Lower leg skin (tissue), 4 donors: ENCODE results near the gene CYP17A1. TPM values are rescaled to one million over a fixed set of nuclear protein-coding genes. Genes with fewer than 3 reads are reported as not detected.
"Not testable (repeated sequence)": the region's sequence is repeated elsewhere in the genome, so short reads cannot be mapped to it uniquely, and the experiment has no call there.

ENCODE experiments used
- DNase-seq, 2 donors: peaks; one replicate each; pipeline ENCODE4 v3.0.0-alpha.2; 2019; ENCODE audit warnings: low spot score in 2 of 2
- H3K4me3 ChIP-seq: fragments of 200-600 bp; sonication (generic); 2 replicates; pipeline ENCODE4 v1.5.1; 2017; ENCODE audit warnings: mild to moderate bottlenecking, low read depth; ENCODE audit not compliant: poor library complexity, severe bottlenecking
- POLR2A ChIP-seq, 2 donors: fragments of 450-650 bp; IDR thresholded peaks; one replicate each; pipeline ENCODE4 v1.6.1; 2016 to 2017; ENCODE audit warnings: antibody characterized with exemption in 2 of 2, mild to moderate bottlenecking in 1 of 2, moderate library complexity in 1 of 2
- WGBS, 2 donors: methylation state at CpG; one replicate each; pipeline ENCODE4 v1.1.5; 2018; 5-methylcytosine and 5-hydroxymethylcytosine counted together
- intact Hi-C: fragments of 100-400 bp; cut with DNase I; formaldehyde crosslinking; loops from one replicate; pipeline ENCODE4 v1.15.0; 2023; ENCODE audit warnings: low total_unique reads
- total RNA-seq, 4 donors: library from RNA; depleted of rRNA; stranded (reverse); fragments of >200 nt; gene quantifications; one replicate each; pipeline ENCODE4 v1.1.0, GENCODE V29; 2016
- TF ChIP-seq, protein P1 (sequence below), 3 donors: fragments of 450-650 bp; IDR thresholded peaks; one replicate each; pipeline ENCODE4 v1.5.1; 2016; ENCODE audit warnings: antibody characterized with exemption in 3 of 3, mild to moderate bottlenecking in 3 of 3, moderate library complexity in 2 of 3

CYP17A1 gene
- total RNA-seq, 4 donors from 2014 or later, result 0.26 TPM; not detected in 3

DNA sequence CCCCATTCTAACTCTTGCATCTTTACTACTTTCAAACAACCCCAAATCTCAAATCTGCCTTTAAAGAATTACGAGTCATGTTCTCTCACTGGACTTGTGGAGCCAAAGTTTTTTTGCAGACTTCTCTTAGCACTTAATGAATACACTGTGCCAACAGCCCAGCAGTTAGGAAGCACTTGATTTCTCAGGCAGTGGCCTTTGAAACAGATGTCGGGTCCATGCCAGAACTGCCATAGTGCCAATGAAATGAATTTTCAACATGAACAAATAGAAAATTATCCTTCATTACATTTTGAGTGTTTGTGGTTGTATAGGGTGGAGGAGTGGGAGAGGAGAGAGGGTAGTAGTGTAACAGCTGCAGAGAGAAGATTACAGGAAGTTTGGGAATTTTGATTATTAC lies 22.7 kb upstream of the CYP17A1 start:
- DNase-seq, result no peak
- intact Hi-C loops, result no loop called here
- 59 to 71% methylated on average over 2 of the region's 2 CpGs for WGBS, 2 donors
- no peak overlapping the region for H3K4me3 ChIP-seq
- TF ChIP-seq, protein P1, sequence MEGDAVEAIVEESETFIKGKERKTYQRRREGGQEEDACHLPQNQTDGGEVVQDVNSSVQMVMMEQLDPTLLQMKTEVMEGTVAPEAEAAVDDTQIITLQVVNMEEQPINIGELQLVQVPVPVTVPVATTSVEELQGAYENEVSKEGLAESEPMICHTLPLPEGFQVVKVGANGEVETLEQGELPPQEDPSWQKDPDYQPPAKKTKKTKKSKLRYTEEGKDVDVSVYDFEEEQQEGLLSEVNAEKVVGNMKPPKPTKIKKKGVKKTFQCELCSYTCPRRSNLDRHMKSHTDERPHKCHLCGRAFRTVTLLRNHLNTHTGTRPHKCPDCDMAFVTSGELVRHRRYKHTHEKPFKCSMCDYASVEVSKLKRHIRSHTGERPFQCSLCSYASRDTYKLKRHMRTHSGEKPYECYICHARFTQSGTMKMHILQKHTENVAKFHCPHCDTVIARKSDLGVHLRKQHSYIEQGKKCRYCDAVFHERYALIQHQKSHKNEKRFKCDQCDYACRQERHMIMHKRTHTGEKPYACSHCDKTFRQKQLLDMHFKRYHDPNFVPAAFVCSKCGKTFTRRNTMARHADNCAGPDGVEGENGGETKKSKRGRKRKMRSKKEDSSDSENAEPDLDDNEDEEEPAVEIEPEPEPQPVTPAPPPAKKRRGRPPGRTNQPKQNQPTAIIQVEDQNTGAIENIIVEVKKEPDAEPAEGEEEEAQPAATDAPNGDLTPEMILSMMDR (IDR thresholded peaks at IDR 0.05), result no peak
- TF ChIP-seq POLR2A (IDR thresholded peaks at IDR 0.05), result no peak

DNA sequence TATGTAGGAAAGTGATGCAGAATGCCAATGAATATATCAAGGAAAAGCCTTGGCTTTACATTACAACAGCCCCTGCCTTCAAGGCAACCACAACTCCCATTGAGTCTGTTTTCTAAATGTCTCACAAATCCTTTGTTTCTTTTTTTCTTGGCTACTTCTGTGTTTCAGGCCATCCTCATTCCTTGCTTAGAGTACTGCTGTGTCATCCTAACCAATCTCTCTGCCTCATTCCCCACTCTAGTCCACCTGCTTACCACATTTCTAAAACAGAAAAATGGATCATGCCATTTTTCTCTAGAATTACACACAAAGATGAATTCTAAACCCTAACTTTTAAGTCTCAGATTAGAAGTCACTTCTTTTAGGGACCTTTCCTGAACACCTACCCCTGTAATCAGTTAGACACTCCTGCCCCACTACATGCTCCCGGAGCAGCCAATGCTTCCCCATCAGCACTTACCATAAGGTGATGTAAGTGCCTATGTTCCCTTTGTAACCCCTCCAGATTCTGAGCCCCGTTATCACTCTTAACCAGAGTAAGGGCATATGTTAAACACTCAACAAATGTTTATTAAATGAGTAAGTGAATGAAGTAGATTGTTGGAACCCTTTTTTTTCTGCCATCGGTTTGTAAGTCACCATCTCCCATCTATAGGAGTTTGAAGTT lies 19.7 kb upstream of the CYP17A1 start:
- no peak overlapping the region for H3K4me3 ChIP-seq
- intact Hi-C loops, result no loop called here
- DNase-seq, result no peak
- TF ChIP-seq, protein P1 (IDR thresholded peaks at IDR 0.05), result no peak
- TF ChIP-seq POLR2A (IDR thresholded peaks at IDR 0.05), result no peak
- 91 to 93% methylated on average over 3 of the region's 3 CpGs for WGBS, 2 donors

DNA sequence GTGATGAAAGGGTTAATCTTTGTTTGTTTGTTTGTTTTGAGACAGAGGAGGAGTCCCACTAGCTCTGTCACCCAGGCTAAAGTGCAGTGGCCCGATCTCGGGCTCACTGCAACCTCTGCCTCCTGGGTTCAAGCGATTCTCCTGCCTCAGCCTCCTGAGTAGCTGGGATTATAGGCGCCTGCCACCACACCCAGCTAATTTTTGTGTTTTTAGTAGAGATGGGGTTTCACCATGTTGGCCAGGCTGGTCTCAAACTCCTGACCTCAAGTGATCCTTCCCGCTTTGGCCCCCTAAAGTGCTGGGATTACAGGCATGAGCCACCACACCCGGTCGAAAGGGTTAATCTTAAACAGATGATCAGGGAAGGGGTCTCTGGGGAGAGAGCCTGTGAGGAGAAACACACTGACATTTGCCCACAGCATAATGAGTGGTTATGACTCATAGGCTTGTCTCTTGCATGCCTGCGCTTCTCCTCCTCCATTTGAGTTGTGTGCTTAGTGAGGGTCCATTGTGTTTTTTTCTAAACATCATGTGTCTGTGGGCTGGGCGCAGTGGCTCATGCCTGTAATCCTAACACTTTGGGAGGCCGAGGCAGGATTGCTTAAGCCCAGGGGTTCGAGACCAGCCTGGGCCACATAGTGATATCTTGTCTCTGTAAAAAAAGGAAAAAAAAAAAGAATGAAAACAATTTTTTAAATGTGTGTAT lies 18.7 kb upstream of the CYP17A1 start:
- H3K4me3 ChIP-seq, intact Hi-C loops: not testable (repeated sequence)
- WGBS, 2 donors, result 47 to 64% methylated on average over 11 of the region's 11 CpGs
- DNase-seq, result peak in 1 of 2 donors; percentile 79

DNA sequence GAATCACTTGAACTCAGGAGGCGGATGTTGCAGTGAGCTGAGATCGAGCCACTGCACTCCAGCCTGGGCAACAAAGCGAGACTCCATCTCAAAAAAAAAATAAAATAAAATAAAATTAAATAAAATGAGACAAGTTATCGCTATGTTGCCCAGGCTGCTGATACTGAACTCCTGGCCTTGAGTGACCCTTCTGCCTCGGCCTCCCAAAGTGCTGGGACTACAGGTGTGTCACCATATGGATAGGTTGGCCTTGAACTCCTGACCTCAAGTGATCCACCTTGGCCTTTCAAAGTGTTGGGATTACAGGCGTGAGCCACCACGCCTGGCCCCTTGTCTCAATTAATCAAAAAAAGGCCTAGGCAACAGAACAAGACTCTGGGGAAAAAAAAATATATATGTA lies 16.0 kb upstream of the CYP17A1 start:
- intact Hi-C loops, H3K4me3 ChIP-seq: not testable (repeated sequence)
- WGBS, 2 donors, result 92 to 95% methylated on average over 7 of the region's 7 CpGs
- DNase-seq, result peak in 1 of 2 donors; percentile 61

DNA sequence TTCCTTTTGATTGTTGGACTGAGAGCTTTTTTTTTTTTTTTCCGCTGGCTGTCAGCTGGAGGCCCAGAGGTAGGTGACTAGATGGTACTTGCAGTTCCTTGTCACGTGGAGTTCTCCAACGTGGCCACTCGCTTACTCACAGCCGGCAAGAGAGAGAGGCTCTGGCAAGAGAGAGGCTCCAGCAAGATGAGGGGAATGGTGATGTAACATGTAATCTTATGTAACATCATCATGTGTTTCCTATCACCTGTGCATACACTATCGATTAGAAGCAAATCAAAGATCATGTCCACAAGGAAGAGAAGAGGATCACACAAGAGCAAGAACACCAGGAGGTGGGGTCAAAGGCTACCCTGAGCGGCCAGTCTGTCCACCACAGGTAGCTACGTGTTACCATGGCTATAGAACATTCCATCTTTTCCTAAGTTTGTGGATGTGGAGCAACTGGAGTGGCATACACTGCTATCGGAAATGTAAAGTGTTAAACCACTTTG lies 12.9 kb upstream of the CYP17A1 start:
- H3K4me3 ChIP-seq, result no peak overlapping the region
- no peak for TF ChIP-seq POLR2A (IDR thresholded peaks at IDR 0.05)
- TF ChIP-seq, protein P1 (IDR thresholded peaks at IDR 0.05), result peak in 1 of 3 donors; percentile 13
- no peak for DNase-seq
- 70% methylated on average over 9 of the region's 9 CpGs for whole genome bisulfite sequencing, 2 donors
- intact Hi-C loops, result no loop called here

DNA sequence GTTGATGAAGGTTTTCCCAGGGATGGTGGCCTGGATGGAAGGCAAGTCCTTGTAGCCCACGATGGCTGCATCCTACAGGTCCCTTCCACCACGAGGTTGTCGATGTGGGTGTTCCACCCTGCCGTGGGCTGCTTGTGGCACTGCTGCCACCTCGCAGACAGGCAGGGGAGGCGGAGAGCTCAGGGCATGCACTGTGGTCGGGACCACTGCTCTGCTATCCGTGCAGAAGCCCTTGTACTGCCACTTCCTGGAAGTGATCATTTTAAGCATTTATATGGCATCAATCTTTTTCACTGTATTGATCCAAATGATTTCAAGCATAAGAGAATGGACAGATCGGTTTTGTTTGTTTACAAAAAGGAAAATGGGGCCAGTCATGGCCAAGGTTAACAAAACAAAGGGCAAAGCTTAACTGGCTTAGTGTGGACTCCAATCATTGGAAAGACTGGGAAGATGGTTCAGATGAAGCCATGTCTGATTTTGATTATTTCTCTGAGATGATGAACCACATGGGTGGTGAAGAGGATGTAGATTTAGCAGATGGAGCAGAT lies 8.2 kb upstream of the CYP17A1 start:
- TF ChIP-seq, protein P1 (IDR thresholded peaks at IDR 0.05), result no peak
- TF ChIP-seq POLR2A (IDR thresholded peaks at IDR 0.05), result no peak
- WGBS, 2 donors, result 77 to 89% methylated on average over 9 of the region's 9 CpGs
- peak in 1 of 2 donors; percentile 31 for DNase-seq
- H3K4me3 ChIP-seq, result no peak overlapping the region
- intact Hi-C loops, result no loop called here

DNA sequence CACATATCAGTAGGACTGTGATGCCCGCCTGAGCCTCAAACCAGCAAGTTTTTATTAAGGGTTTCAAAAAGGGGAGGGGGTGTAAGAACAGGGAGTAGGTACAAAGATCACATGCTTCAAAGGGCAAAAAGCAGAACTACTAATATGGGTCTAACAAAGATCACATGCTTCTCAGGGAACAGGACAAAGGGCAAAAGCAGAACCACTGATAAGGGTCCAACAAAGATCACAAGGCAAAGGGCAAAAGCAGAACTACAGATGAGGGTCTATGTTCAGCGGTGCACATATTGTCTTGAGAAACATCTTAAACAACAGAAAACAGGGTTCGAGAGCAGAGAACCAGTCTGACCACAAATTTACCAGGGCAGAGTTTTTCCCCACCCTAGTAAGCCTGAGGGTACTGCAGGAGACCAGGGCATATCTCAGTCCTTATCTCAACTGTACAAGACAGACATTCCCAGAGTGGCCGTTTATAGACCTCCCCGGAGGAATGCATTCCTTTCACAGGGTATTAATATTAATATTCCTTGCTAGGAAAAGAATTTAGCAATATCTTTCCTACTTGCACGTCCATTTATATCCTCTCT lies 7.1 kb upstream of the CYP17A1 start:
- DNase-seq, H3K4me3 ChIP-seq, intact Hi-C loops: not testable (repeated sequence)
- 85 to 87% methylated on average over 6 of the region's 6 CpGs for WGBS, 2 donors

DNA sequence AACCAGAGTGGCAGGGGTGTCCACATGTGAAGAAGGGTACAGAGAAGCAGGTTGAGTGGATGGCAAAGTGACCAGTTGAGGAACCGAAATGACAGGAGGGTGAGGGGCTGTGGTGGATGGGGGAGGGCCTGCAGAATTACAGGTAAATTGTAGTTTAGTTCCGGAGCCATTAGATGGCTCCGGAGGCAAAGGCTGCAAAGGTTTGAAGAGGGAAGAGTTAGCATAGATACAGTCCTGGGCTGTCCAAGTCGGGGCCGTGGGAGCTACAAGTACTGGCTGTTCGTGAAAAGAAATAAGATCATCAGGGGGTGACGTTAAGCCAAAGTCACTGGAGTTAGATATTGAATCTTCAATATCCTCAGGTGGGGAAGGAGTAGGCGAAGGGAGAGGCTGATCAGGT lies 5.9 kb upstream of the CYP17A1 start:
- WGBS, 2 donors, result 59 to 74% methylated on average over 8 of the region's 8 CpGs
- DNase-seq, result peak in 1 of 2 donors; percentile 36
- H3K4me3 ChIP-seq, intact Hi-C loops: not testable (repeated sequence)
